GM12864 (cell line): ENCODE measurements around the gene SPECC1L.

Source experiments
- DNase-seq: peaks from one replicate; pipeline ENCODE4 v3.0.0-alpha.2; 2011; ENCODE audit warnings: low read depth
- H3K4me3 ChIP-seq: 2 replicates; pipeline ENCODE4 v1.5.1; 2011; ENCODE audit warnings: mild to moderate bottlenecking, low read depth, low read length, control low read depth
- TF ChIP-seq, protein P1 (sequence below): IDR thresholded peaks from 2 replicates; pipeline ENCODE4 v1.5.1; 2011; ENCODE audit warnings: low read depth, mild to moderate bottlenecking, moderate library complexity, low read length, control low read depth, inconsistent platforms; ENCODE audit errors: missing control alignments

Gene SPECC1L

DNA sequence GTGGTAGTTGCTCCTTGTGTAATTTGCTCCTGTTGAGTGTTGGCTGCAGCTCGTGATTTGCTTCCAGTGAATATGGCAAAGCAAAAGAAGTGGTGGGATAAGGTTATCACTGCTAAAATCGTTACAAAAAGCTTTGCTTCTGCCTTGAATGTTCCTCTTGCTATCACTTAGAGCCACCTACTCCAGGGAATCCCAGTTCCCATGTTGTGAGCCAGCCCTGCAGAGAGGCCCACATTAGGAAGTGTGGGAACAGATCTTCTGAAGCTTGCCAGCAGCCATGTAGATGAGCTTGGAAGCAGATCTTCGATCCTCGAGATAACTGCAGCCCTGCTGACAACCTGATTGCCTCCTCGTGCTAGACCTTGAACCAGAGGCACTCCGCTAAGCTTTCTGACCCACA is 71.0 kb downstream of the SPECC1L start:
- no peak overlapping the region for H3K4me3 ChIP-seq
- TF ChIP-seq, protein P1, sequence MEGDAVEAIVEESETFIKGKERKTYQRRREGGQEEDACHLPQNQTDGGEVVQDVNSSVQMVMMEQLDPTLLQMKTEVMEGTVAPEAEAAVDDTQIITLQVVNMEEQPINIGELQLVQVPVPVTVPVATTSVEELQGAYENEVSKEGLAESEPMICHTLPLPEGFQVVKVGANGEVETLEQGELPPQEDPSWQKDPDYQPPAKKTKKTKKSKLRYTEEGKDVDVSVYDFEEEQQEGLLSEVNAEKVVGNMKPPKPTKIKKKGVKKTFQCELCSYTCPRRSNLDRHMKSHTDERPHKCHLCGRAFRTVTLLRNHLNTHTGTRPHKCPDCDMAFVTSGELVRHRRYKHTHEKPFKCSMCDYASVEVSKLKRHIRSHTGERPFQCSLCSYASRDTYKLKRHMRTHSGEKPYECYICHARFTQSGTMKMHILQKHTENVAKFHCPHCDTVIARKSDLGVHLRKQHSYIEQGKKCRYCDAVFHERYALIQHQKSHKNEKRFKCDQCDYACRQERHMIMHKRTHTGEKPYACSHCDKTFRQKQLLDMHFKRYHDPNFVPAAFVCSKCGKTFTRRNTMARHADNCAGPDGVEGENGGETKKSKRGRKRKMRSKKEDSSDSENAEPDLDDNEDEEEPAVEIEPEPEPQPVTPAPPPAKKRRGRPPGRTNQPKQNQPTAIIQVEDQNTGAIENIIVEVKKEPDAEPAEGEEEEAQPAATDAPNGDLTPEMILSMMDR: no peak
- DNase-seq: no peak

DNA sequence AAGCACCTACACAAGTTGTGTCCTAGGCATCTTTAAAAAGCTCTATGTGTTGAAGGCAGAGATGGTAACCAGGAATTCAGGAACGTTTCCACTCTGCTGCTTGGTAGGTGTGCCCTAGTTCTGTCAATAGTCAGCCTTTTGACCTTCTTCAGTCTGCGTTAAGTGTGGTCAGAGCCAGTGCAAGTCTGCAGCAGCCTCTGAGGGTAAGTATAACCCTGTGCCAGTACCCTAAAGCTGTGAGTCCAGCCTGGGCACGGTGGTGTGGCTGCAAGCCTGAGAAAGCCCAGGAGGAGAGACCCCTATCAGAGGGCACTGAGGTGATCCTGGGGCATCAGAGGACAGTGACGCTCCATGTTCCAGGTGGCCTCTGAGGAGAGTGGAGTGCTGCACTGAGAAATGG is 80.0 kb downstream of the SPECC1L start:
- TF ChIP-seq, protein P1: no peak
- no peak overlapping the region for H3K4me3 ChIP-seq
- DNase-seq: no peak

DNA sequence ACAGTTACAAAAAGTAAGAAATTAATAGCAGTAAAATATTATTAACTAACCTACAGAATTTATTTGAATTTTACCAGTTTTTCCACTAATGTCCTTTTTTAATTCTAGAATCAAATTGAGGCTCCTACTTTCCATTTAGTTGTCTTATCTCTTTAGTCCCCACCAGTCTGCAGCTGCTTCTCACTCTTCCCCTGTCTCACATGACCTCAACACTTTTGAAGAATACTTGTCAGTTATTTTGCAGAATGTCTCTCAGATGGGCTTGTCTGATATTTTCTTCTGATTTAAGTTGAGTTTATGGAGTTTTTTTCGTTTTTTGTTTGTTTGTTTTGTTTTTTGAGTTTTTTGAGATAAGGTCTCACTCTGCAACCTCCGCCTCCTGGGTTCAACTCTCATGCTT is 82.5 kb downstream of the SPECC1L start:
- no peak for DNase-seq

DNA sequence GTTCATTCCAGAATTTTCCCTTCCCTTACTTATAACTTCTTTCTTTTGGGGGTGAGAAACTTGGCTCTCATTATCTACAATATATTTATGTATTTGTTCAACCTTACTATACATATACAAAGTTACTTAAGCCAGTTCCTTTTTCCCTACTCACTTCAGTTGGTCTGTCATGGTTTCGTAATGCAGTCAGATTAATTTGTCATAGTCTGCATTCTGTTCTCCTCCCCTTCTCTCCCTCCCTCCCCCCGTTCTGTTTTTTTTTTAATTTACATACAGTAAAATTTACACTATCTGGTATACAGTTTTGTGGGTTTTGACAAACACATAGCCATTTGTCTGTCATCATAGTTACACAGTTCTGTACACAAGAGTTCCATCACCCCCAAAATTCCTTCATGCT is 84.9 kb downstream of the SPECC1L start:
- TF ChIP-seq, protein P1: no peak

More for the DNA sequence above, 82.5 kb downstream of the SPECC1L start:
- TF ChIP-seq, protein P1: no peak
- no peak overlapping the region for H3K4me3 ChIP-seq

DNA sequence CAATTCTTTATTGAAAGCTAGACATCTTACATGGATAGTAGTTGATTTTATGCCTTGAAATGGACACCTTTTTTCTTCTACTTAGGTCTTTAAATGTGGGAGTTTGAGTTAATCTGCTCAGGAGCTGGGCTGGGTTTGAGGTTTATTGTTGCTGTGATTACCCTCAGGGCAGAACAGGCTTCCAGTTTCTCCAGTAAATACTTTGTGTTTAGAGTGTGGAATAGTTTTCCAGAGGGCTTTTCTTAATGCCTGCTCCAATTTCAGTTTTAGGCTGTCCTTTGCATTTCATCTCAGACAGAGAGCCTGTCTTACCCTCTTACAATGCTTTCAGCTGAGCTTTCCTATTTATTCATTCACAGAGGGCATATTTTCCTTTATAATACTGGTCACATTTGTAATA is 86.9 kb downstream of the SPECC1L start:
- no peak for DNase-seq
- H3K4me3 ChIP-seq: no peak overlapping the region
- TF ChIP-seq, protein P1: no peak

More for the DNA sequence above, 84.9 kb downstream of the SPECC1L start:
- no peak overlapping the region for H3K4me3 ChIP-seq
- DNase-seq: no peak

DNA sequence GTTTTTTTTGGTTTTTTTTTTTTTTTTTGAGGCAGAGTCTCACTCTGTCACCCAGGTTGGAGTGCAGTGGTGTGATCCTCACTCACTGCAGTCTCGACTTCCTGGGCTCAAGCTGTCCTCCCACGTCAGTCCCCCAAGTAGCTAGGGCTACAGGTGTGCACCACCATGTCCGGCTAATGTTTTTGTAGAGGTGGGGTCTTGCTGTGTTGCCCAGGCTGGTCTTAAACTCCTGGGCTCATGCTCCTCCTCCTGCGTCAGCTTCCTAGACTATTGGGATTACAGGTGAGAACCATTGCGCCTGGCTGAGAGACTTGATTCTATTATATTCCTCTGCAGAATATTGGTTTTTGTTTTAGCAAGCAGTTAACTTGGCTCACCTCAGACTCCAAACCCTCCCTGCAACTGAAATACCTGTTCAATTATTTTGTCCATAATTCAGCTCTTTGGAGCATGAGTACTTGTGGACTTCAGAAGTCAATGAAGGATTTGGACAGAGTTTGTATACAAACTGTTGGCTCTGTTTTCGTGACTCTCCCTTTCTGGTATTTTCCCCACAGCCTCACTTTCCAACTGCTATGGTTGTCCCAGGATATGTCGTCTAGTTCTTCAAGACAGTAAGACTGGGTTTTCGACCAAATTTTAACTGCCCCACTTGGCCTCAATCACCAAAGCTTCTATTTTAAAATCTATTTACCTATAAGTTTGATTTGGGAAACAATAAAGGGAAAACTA is 87.6 kb downstream of the SPECC1L start:
- DNase-seq: no peak
- TF ChIP-seq, protein P1: no peak
- no peak overlapping the region for H3K4me3 ChIP-seq
